SH-SY5Y (cell line): ENCODE measurements around the gene RAB9A.

Experiments
- GATA2 ChIP-seq: IDR thresholded peaks from 2 replicates; pipeline ENCODE4 v1.6.1; 2011; ENCODE audit warnings: mild to moderate bottlenecking, low read depth, low read length
- GATA3 ChIP-seq: IDR thresholded peaks from 2 replicates; pipeline ENCODE4 v1.6.1; 2011; ENCODE audit warnings: low read depth, mild to moderate bottlenecking, low read length, moderate library complexity

RAB9A gene

GRCh38 chrX:13691841-13692371 lies 3.0 kb downstream of the RAB9A start:
- no peak for TF ChIP-seq GATA3
- no peak for TF ChIP-seq GATA2

GRCh38 chrX:13692771-13693231 lies 3.9 kb downstream of the RAB9A start:
- no peak for TF ChIP-seq GATA3

GRCh38 chrX:13693341-13693961 lies 4.5 kb downstream of the RAB9A start:
- TF ChIP-seq GATA2 = no peak
- TF ChIP-seq GATA3 = no peak

- TF ChIP-seq GATA3 = no peak
- no peak for TF ChIP-seq GATA2
Measured at GRCh38 chrX:13694359-13694758, 5.4 kb downstream of the RAB9A start.

- TF ChIP-seq GATA2 = no peak
- no peak for TF ChIP-seq GATA3
Measured at GRCh38 chrX:13694983-13695382, 6.1 kb downstream of the RAB9A start.

- TF ChIP-seq GATA3 (no peak), GATA2 (no peak)
Measured at GRCh38 chrX:13695601-13696115, 6.7 kb downstream of the RAB9A start.

GRCh38 chrX:13697455-13697854 lies 8.5 kb downstream of the RAB9A start:
- TF ChIP-seq GATA2 = no peak
- TF ChIP-seq GATA3 = no peak

- TF ChIP-seq GATA3 (no peak), GATA2 (no peak)
Measured at GRCh38 chrX:13697976-13698375, 9.0 kb downstream of the RAB9A start.

- no peak for TF ChIP-seq GATA3
- no peak for TF ChIP-seq GATA2
Measured at GRCh38 chrX:13698432-13698831, 9.5 kb downstream of the RAB9A start.

- no peak for TF ChIP-seq GATA2
- TF ChIP-seq GATA3 = no peak
Measured at GRCh38 chrX:13699183-13699826, 10.4 kb downstream of the RAB9A start.

- no peak for TF ChIP-seq GATA3
- no peak for TF ChIP-seq GATA2
Measured at GRCh38 chrX:13700380-13700779, 11.5 kb downstream of the RAB9A start.

GRCh38 chrX:13702111-13702789 lies 13.3 kb downstream of the RAB9A start:
- TF ChIP-seq GATA2 (no peak), GATA3 (no peak)

GRCh38 chrX:13703135-13703534 lies 14.2 kb downstream of the RAB9A start:
- TF ChIP-seq GATA3 (no peak), GATA2 (no peak)

GRCh38 chrX:13703589-13703988 lies 14.7 kb downstream of the RAB9A start:
- TF ChIP-seq GATA3 (no peak), GATA2 (no peak)
